ENCODE measurements around the gene EHMT2.
"Not testable (repeated sequence)": the region's sequence is repeated elsewhere in the genome, so short reads cannot be mapped to it uniquely, and the experiment has no call there.

Gene EHMT2

GRCh38 chr6:31844507-31844906, 53.0 kb downstream of the EHMT2 start:
- Histone ChIP-seq H3K9ac (ENCODE audit: low read length) (no peak overlapping the region), H3K27ac (ENCODE audit: low read length) (no peak overlapping the region), H3K36me3 (ENCODE audit: control insufficient read depth, low read depth, low read length) (peaks cover 14% of the 10 kb centered on the region), H3K4me3 (ENCODE audit: low read length) (no peak overlapping the region), H3K9me3 (ENCODE audit: control insufficient read depth, low read depth, low read length) (no peaks in the 10 kb centered on the region), H3K27me3 (ENCODE audit: control insufficient read depth, insufficient read depth, low read length) (no peaks in the 10 kb centered on the region), H3K4me1 (ENCODE audit: control insufficient read depth, low read depth, low read length) (no peaks in the 10 kb centered on the region)

- no peak overlapping the region for H3K27ac ChIP-seq (ENCODE audit: low read length)
Observed at GRCh38 chr6:31842053-31842452, 55.4 kb downstream of the EHMT2 start.

GRCh38 chr6:31839779-31840126, 57.7 kb downstream of the EHMT2 start:
- not testable (repeated sequence) for H3K4me1 ChIP-seq (ENCODE audit: control insufficient read depth, low read depth, low read length); H3K4me3 ChIP-seq (ENCODE audit: low read length); H3K9me3 ChIP-seq (ENCODE audit: control insufficient read depth, low read depth, low read length); H3K27me3 ChIP-seq (ENCODE audit: control insufficient read depth, insufficient read depth, low read length); H3K27ac ChIP-seq (ENCODE audit: low read length); H3K9ac ChIP-seq (ENCODE audit: low read length)
- peaks cover 50% of the 10 kb centered on the region for H3K36me3 ChIP-seq (ENCODE audit: control insufficient read depth, low read depth, low read length)

More at GRCh38 chr6:31842053-31842452, 55.4 kb downstream of the EHMT2 start:
- Histone ChIP-seq H3K36me3 (ENCODE audit: control insufficient read depth, low read depth, low read length) (peaks cover 38% of the 10 kb centered on the region), H3K4me1 (ENCODE audit: control insufficient read depth, low read depth, low read length) (no peaks in the 10 kb centered on the region), H3K9ac (ENCODE audit: low read length) (no peak overlapping the region), H3K27me3 (ENCODE audit: control insufficient read depth, insufficient read depth, low read length) (no peaks in the 10 kb centered on the region), H3K4me3 (ENCODE audit: low read length) (no peak overlapping the region), H3K9me3 (ENCODE audit: control insufficient read depth, low read depth, low read length) (no peaks in the 10 kb centered on the region)

GRCh38 chr6:31838968-31839367, 58.5 kb downstream of the EHMT2 start:
- Histone ChIP-seq H3K9ac (ENCODE audit: low read length) (no peak overlapping the region), H3K27me3 (ENCODE audit: control insufficient read depth, insufficient read depth, low read length) (no peaks in the 10 kb centered on the region), H3K27ac (ENCODE audit: low read length) (no peak overlapping the region), H3K4me1 (ENCODE audit: control insufficient read depth, low read depth, low read length) (no peaks in the 10 kb centered on the region), H3K4me3 (ENCODE audit: low read length) (no peak overlapping the region), H3K9me3 (ENCODE audit: control insufficient read depth, low read depth, low read length) (no peaks in the 10 kb centered on the region), H3K36me3 (ENCODE audit: control insufficient read depth, low read depth, low read length) (peaks cover 50% of the 10 kb centered on the region)

- not testable (repeated sequence) for H3K9me3 ChIP-seq (ENCODE audit: control insufficient read depth, low read depth, low read length); H3K9ac ChIP-seq (ENCODE audit: low read length); H3K27me3 ChIP-seq (ENCODE audit: control insufficient read depth, insufficient read depth, low read length); H3K4me1 ChIP-seq (ENCODE audit: control insufficient read depth, low read depth, low read length); H3K27ac ChIP-seq (ENCODE audit: low read length)
- H3K4me3 ChIP-seq (ENCODE audit: low read length): peak overlapping the region; percentile 95
- H3K36me3 ChIP-seq (ENCODE audit: control insufficient read depth, low read depth, low read length): peaks cover 50% of the 10 kb centered on the region
Observed at GRCh38 chr6:31838114-31838553, 59.4 kb downstream of the EHMT2 start.

- Histone ChIP-seq H3K4me1 (ENCODE audit: control insufficient read depth, low read depth, low read length) (no peaks in the 10 kb centered on the region), H3K27me3 (ENCODE audit: control insufficient read depth, insufficient read depth, low read length) (no peaks in the 10 kb centered on the region), H3K9me3 (ENCODE audit: control insufficient read depth, low read depth, low read length) (no peaks in the 10 kb centered on the region), H3K27ac (ENCODE audit: low read length) (no peak overlapping the region), H3K36me3 (ENCODE audit: control insufficient read depth, low read depth, low read length) (peaks cover 50% of the 10 kb centered on the region), H3K4me3 (ENCODE audit: low read length) (peak overlapping the region; percentile 95), H3K9ac (ENCODE audit: low read length) (no peak overlapping the region)
Observed at GRCh38 chr6:31837369-31838113, 60.0 kb downstream of the EHMT2 start.

- H3K4me3 ChIP-seq (ENCODE audit: low read length): peak overlapping the region; percentile 95
- H3K27ac ChIP-seq (ENCODE audit: low read length): no peak overlapping the region
- peak overlapping the region; percentile 94 for H3K9ac ChIP-seq (ENCODE audit: low read length)
- H3K27me3 ChIP-seq (ENCODE audit: control insufficient read depth, insufficient read depth, low read length): no peaks in the 10 kb centered on the region
- H3K9me3 ChIP-seq (ENCODE audit: control insufficient read depth, low read depth, low read length): no peaks in the 10 kb centered on the region
- no peaks in the 10 kb centered on the region for H3K4me1 ChIP-seq (ENCODE audit: control insufficient read depth, low read depth, low read length)
- H3K36me3 ChIP-seq (ENCODE audit: control insufficient read depth, low read depth, low read length): peaks cover 50% of the 10 kb centered on the region
Observed at GRCh38 chr6:31836474-31837368, 60.8 kb downstream of the EHMT2 start.

GRCh38 chr6:31836047-31836473, 61.4 kb downstream of the EHMT2 start:
- no peaks in the 10 kb centered on the region for H3K27me3 ChIP-seq (ENCODE audit: control insufficient read depth, insufficient read depth, low read length)
- no peaks in the 10 kb centered on the region for H3K4me1 ChIP-seq (ENCODE audit: control insufficient read depth, low read depth, low read length)
- H3K36me3 ChIP-seq (ENCODE audit: control insufficient read depth, low read depth, low read length): peaks cover 50% of the 10 kb centered on the region
- peak overlapping the region; percentile 94 for H3K9ac ChIP-seq (ENCODE audit: low read length)
- no peak overlapping the region for H3K27ac ChIP-seq (ENCODE audit: low read length)
- H3K4me3 ChIP-seq (ENCODE audit: low read length): peak overlapping the region; percentile 95
- no peaks in the 10 kb centered on the region for H3K9me3 ChIP-seq (ENCODE audit: control insufficient read depth, low read depth, low read length)

GRCh38 chr6:31834367-31835250, 62.9 kb downstream of the EHMT2 start:
- H3K4me3 ChIP-seq (ENCODE audit: low read length): peak overlapping the region; percentile 95
- H3K9ac ChIP-seq (ENCODE audit: low read length): peak overlapping the region; percentile 94
- no peaks in the 10 kb centered on the region for H3K4me1 ChIP-seq (ENCODE audit: control insufficient read depth, low read depth, low read length)
- peaks cover 37% of the 10 kb centered on the region for H3K36me3 ChIP-seq (ENCODE audit: control insufficient read depth, low read depth, low read length)
- H3K27ac ChIP-seq (ENCODE audit: low read length): peak overlapping the region; percentile 91
- no peaks in the 10 kb centered on the region for H3K9me3 ChIP-seq (ENCODE audit: control insufficient read depth, low read depth, low read length)
- no peaks in the 10 kb centered on the region for H3K27me3 ChIP-seq (ENCODE audit: control insufficient read depth, insufficient read depth, low read length)

GRCh38 chr6:31831350-31832215, 65.9 kb downstream of the EHMT2 start:
- Histone ChIP-seq H3K4me1 (ENCODE audit: control insufficient read depth, low read depth, low read length) (peaks cover 1% of the 10 kb centered on the region), H3K27me3 (ENCODE audit: control insufficient read depth, insufficient read depth, low read length) (no peaks in the 10 kb centered on the region), H3K4me3 (ENCODE audit: low read length) (peak overlapping the region; percentile 67), H3K36me3 (ENCODE audit: control insufficient read depth, low read depth, low read length) (peaks cover 8% of the 10 kb centered on the region), H3K9me3 (ENCODE audit: control insufficient read depth, low read depth, low read length) (no peaks in the 10 kb centered on the region), H3K9ac (ENCODE audit: low read length) (no peak overlapping the region), H3K27ac (ENCODE audit: low read length) (no peak overlapping the region)

Data from iPS-18a (cell line).